Nephron progenitor cell (in vitro differentiated cells): Measurements from ENCODE around the gene S1PR3.
A peak's percentile ranks its signal among the peaks of the same experiment; 100 is the strongest.

Experiments used
- DNase-seq: peaks from one replicate; pipeline ENCODE4 v3.0.0; 2021
- H3K27ac Mint-ChIP-seq: 2 replicates; pipeline ENCODE4 v1.8.0; 2021; ENCODE audit warnings: mild to moderate bottlenecking, moderate library complexity, mixed read lengths
- H3K27me3 Mint-ChIP-seq: 2 replicates; pipeline ENCODE4 v1.8.0; 2021; ENCODE audit warnings: mild to moderate bottlenecking, low read depth, mixed read lengths; ENCODE audit not compliant: poor library complexity
- H3K36me3 Mint-ChIP-seq: 2 replicates; pipeline ENCODE4 v1.8.0; 2021; ENCODE audit warnings: low read depth, mixed read lengths
- H3K4me1 Mint-ChIP-seq: 2 replicates; pipeline ENCODE4 v1.8.0; 2021; ENCODE audit warnings: mixed read lengths
- H3K4me3 Mint-ChIP-seq: 2 replicates; pipeline ENCODE4 v1.8.0; 2021; ENCODE audit warnings: mild to moderate bottlenecking, moderate library complexity, mixed read lengths
- H3K9me3 Mint-ChIP-seq: 2 replicates; pipeline ENCODE4 v1.8.0; 2021; ENCODE audit warnings: mild to moderate bottlenecking, moderate library complexity, mixed read lengths
- TF ChIP-seq, protein P1 (sequence below): fragments of 200-600 bp; sonication (generic); IDR thresholded peaks from 2 replicates; pipeline ENCODE4 v1.5.0; 2021; ENCODE audit warnings: antibody characterized with exemption

S1PR3 gene

DNA sequence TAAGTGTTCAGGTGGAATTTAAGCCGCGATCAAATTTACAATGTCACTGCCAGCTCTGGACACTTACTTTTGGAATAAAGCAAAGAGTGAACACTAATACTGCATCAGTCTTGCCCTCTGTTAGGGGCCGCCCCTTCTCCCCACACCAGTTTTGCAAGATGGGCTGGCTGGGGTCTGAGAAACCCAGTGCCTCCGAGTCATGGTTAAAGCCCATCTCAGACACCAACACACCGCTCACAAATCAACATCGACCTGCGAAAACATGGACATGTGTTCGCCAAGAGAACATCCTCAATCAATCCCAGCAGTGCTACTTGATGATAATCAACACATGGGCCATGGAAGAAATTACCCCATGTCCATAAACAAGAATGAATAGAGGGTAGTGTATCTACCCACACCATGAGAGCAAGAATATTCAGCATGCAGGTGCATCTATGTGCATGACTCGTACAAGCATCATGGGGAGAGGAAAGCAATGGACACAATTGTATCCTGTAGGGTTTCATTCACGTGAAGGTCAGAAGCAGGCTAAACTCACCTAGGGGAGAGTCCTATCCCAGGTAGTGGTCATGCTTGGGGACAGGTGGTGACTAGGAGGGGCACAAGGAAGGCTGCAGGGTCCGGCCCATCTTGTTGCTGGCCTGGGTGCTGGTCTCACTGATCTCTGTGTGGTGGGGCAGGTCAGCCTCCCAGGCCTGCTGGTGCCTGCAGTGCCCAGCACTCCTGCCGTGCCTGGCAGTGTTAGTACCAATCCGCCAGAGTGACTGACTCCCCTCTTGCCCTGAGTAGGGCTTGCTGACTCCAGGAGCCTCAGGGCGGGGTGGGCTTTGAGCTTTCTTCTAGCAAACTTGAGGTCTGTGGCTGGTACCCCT lies 5.0 kb downstream of the S1PR3 start:
- TF ChIP-seq, protein P1, sequence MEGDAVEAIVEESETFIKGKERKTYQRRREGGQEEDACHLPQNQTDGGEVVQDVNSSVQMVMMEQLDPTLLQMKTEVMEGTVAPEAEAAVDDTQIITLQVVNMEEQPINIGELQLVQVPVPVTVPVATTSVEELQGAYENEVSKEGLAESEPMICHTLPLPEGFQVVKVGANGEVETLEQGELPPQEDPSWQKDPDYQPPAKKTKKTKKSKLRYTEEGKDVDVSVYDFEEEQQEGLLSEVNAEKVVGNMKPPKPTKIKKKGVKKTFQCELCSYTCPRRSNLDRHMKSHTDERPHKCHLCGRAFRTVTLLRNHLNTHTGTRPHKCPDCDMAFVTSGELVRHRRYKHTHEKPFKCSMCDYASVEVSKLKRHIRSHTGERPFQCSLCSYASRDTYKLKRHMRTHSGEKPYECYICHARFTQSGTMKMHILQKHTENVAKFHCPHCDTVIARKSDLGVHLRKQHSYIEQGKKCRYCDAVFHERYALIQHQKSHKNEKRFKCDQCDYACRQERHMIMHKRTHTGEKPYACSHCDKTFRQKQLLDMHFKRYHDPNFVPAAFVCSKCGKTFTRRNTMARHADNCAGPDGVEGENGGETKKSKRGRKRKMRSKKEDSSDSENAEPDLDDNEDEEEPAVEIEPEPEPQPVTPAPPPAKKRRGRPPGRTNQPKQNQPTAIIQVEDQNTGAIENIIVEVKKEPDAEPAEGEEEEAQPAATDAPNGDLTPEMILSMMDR, result no peak
- Mint-ChIP-seq H3K27me3 (peaks cover 3% of the 10 kb centered on the region), H3K4me1 (peaks cover 86% of the 10 kb centered on the region), H3K4me3 (no peak overlapping the region), H3K27ac (no peak overlapping the region), H3K9me3 (no peaks in the 10 kb centered on the region), H3K36me3 (peaks cover 30% of the 10 kb centered on the region)
- no peak for DNase-seq

DNA sequence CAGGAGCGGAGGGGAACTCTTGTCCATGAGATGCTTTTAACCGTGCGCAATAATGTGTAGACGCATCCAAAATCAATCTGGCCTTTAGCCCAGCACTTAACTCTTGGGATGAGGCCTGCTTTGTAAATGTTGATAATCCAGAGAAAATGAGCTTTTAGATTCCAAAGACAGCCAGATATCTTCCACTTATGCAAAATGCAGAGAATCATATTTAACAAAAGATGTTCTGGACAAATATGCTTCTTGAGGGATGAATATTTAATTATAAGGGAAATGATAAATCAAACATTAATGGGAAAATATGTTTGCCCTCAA lies 5.6 kb downstream of the S1PR3 start:
- Mint-ChIP-seq H3K9me3 (no peaks in the 10 kb centered on the region), H3K27me3 (peaks cover under 1% of the 10 kb centered on the region), H3K36me3 (peaks cover 35% of the 10 kb centered on the region), H3K4me3 (no peak overlapping the region), H3K27ac (peak overlapping the region; percentile 64), H3K4me1 (peaks cover 90% of the 10 kb centered on the region)
- TF ChIP-seq, protein P1, result no peak
- no peak for DNase-seq

DNA sequence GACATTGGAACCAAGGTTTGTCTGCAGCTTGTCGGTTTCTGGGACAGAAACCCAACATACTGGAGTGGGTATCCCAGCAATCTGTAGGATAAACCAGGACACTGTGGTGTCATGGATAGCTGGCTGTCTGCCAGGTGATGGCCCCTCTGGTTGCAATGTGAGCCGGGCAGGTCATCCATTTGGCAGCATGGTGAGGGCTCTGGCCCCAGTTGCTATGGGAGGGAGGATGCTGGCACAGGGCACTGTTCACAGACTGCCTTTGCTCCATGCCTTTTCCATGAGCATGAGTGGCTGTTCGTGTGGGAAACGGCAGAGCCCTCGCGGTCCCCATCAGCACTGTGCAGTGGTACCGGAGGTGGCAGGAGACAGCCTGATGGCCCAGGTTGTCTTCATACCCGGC lies 6.4 kb downstream of the S1PR3 start:
- no peak for DNase-seq
- peaks cover 42% of the 10 kb centered on the region for H3K36me3 Mint-ChIP-seq
- TF ChIP-seq, protein P1, result no peak

DNA sequence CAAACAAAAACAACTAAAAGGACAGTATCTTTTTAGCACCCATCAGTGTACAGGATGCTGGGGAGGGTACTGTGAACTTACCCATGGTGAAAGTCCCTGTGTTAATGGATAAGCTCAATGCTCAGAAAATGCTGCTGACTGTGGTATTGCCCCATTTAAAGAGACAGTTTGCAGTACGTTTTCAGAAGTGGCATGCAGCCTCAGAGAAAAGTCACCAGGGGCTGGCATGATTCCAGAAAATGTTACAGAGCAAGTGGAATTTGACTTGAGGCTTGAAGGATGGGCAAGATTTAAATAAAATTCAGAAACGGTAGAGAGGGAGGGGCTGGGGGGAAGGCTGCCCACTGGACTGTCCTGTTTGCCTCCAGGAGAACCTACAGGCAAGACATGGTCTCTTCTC lies 7.2 kb downstream of the S1PR3 start:
- Mint-ChIP-seq H3K27ac (no peak overlapping the region), H3K9me3 (no peaks in the 10 kb centered on the region), H3K4me1 (peaks cover 81% of the 10 kb centered on the region), H3K36me3 (peaks cover 51% of the 10 kb centered on the region), H3K27me3 (no peaks in the 10 kb centered on the region), H3K4me3 (no peak overlapping the region)
- DNase-seq, result no peak
- TF ChIP-seq, protein P1, result no peak

More for the DNA sequence above, 6.4 kb downstream of the S1PR3 start:
- peaks cover 89% of the 10 kb centered on the region for H3K4me1 Mint-ChIP-seq
- no peak overlapping the region for H3K4me3 Mint-ChIP-seq
- no peak overlapping the region for H3K27ac Mint-ChIP-seq
- H3K27me3 Mint-ChIP-seq, result no peaks in the 10 kb centered on the region
- H3K9me3 Mint-ChIP-seq, result no peaks in the 10 kb centered on the region

DNA sequence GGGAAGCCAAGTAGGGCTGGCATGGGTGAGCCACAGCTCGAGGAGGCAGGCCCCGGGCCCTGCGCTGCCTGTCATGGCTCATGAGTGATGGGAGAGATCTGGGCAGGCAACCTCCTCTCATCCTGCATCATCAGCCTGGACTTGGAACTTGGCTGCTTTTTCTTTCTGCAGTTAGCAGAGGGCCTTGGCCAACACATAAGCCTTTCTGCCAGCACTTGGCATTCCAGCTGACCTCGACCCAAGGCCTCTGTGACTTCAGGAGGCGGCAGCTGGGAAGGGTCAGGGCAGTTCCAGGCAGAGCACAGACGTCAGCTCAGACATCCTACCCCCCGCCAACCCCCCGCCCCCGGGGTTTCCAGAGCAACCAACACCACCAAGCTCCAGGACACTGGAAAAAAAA lies 7.6 kb downstream of the S1PR3 start:
- peaks cover 55% of the 10 kb centered on the region for H3K36me3 Mint-ChIP-seq
- H3K9me3 Mint-ChIP-seq, result no peaks in the 10 kb centered on the region
- H3K4me1 Mint-ChIP-seq, result peaks cover 77% of the 10 kb centered on the region
- no peak for DNase-seq
- TF ChIP-seq, protein P1, result no peak
- H3K27ac Mint-ChIP-seq, result no peak overlapping the region
- H3K27me3 Mint-ChIP-seq, result no peaks in the 10 kb centered on the region
- no peak overlapping the region for H3K4me3 Mint-ChIP-seq

DNA sequence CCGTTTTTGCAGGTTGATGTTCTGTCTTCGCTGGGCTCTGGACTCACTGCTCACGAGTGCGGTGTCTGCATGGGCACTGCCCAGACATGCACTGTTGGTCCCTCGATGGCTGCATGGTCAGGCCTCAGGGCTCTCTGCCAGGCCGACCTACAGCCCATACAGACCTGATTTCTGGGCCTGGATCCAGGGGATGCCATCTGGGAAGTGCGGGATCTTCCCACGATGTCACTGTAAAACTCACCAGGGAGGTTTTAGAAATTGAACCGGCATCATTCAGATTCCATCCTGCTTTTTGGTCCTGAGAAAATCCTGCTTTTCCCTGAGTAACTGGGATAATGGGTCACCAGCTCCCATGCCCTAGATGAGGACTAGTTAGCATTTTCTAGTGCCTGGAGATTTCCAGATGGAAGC lies 9.1 kb downstream of the S1PR3 start:
- no peaks in the 10 kb centered on the region for H3K27me3 Mint-ChIP-seq
- no peak for DNase-seq
- no peaks in the 10 kb centered on the region for H3K9me3 Mint-ChIP-seq
- TF ChIP-seq, protein P1, result no peak
- peaks cover 58% of the 10 kb centered on the region for H3K36me3 Mint-ChIP-seq
- H3K27ac Mint-ChIP-seq, result no peak overlapping the region
- no peak overlapping the region for H3K4me3 Mint-ChIP-seq
- peaks cover 62% of the 10 kb centered on the region for H3K4me1 Mint-ChIP-seq
